Stimulated activated CD8-positive, alpha-beta memory T cell treated with anti-CD3 and anti-CD28 coated beads, Interleukin-15, amount 100 ng/mL, for 4 hours (primary cell): ENCODE results near the gene KNDC1.

Source experiments
- DNase-seq, 2 donors: peaks; one replicate each; pipeline ENCODE4 v3.0.0-alpha.2; 2020; ENCODE audit warnings: low read depth in 2 of 2

The KNDC1 gene

GRCh38 chr10:133191651-133192050, 31.6 kb downstream of the KNDC1 start:
- no peak for DNase-seq

- no peak for DNase-seq
These were observed 34.1 kb downstream of the KNDC1 start for GRCh38 chr10:133194151-133194550.

- DNase-seq = no peak
These were observed 35.1 kb downstream of the KNDC1 start for GRCh38 chr10:133195096-133195495.

- DNase-seq = no peak
These were observed 35.6 kb downstream of the KNDC1 start for GRCh38 chr10:133195611-133196010.

- DNase-seq = no peak
These were observed 36.3 kb downstream of the KNDC1 start for GRCh38 chr10:133196221-133196915.

GRCh38 chr10:133196936-133197758, 37.1 kb downstream of the KNDC1 start:
- no peak for DNase-seq

- no peak for DNase-seq
These were observed 37.8 kb downstream of the KNDC1 start for GRCh38 chr10:133197786-133198185.

DNA sequence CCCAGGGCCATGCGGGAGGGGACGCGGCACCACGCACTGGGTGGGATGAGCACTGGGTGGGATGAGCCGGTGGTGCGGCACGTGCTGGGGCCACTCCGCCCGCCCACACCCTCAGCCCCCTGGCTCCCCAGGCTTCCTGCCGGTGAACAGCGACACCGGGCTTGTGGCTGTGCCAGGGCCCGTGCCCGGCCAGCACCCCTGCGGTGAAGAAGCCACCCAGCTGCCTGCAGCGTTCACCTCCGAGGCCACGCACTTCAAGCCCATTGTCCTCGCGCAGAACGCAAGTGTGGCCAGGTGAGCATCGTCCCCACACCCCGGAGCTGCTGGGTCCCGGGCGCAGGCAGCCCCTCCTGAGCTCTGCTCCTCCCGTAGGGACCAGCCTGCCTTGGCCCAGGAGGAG, 38.2 kb downstream of the KNDC1 start:
- no peak for DNase-seq

DNA sequence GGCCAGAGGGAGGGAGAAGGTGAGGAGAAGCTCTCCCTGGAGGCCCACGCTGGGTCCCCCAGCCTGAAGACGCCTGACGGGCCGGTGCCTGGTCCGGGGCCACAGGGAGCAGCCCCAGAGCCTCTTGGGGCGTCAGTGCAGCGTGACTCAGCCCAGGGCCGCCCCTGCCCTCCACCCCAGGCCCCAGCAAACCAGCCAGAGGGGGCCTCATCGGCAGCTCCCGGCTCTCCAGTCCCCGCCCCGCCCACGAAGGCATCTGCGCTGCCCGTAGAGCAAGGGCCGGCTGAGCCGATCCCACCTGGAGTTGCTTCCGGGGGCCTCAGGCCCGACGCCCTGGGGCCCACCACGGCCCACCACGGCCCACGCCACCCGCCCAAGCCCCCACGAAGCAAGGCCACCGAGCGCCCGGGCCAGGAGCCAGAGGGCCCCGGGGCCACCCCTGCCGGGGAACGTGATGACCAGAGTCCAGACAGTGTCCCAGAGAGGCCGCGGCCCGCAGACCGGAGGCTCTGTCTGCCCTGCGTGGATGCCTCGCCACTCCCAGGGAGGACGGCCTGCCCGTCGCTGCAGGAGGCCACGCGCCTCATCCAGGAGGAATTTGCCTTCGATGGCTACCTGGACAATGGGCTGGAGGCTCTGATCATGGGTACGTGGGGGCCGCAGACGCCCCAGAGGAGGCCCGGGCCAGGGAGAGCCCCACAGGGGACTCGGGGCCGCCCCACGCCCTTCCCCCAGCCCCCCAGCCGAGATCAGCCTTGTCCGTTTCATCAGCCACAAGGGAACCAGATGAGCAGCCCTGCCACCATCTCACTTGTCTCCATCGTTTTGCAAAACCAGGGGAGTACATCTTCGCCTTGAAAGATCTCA, 38.8 kb downstream of the KNDC1 start:
- DNase-seq = no peak

GRCh38 chr10:133199488-133199885, 39.5 kb downstream of the KNDC1 start:
- no peak for DNase-seq

DNA sequence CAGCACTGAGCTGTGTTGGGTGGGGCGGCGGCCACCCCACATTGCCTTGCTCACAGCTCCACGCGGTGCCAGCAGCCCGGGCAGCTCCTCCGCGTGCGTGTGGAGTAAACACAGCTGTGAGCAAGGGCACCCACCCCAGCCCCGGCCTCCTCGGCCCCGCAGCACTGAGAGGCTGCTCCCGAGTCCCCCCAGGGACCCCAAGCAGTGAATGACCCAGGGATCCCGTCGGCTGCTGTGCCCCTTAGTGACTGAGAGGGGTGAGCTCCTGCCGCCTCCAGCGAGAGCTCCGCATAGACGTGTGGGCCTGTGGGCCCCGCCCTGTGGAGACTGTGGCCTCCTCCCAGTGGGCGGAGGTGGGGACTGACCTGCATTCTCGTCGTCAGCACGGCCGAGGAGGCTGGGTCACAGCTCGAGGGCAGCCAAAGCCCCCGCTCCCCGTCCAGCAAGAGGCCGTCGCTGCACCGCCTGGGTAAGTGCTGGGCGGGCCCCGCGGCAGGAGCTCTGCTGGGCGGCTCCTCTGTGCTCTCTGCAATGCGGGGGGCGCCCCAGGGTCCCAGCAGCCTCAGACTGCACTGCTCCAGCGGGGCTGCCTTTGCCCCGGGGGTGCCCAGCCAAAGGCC, 40.1 kb downstream of the KNDC1 start:
- DNase-seq = no peak

GRCh38 chr10:133200621-133201031, 40.6 kb downstream of the KNDC1 start:
- DNase-seq = no peak

DNA sequence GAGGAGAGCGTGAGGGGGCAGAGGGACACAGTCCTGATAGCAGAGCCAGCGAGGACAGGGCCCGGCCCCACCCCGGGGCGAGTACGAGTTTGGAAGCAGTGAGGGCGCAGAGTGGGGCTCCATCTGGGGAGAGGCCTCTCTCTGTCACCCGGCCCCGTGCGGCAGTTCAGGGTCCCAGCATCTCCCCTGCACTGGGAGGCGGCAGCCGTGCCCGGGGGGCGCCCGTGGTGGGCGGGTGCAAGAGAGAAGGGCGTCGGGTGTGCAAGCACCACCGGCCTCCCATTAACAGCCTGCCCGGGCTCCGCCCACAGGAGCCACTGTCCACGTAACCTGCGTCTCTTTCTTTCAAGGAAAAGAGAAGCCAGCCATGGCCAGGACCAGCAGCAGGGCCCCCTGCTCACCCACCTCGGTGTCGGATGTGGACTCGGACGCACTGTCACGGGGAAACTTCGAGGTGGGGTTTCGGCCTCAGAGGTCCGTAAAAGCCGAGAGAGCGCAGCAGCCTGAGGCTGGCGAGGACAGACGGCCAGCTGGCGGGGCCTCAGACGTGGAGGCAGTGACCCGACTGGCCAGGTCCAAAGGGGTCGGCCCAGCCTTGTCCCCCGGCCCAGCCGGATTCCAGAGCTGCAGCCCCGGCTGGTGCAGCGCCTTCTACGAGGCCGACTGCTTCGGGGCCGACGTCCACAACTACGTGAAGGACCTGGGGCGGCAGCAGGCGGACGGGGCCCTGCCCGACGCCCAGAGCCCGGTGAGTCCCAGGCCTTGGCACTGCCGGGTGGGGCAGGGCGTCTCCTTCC, 41.3 kb downstream of the KNDC1 start:
- no peak for DNase-seq

DNA sequence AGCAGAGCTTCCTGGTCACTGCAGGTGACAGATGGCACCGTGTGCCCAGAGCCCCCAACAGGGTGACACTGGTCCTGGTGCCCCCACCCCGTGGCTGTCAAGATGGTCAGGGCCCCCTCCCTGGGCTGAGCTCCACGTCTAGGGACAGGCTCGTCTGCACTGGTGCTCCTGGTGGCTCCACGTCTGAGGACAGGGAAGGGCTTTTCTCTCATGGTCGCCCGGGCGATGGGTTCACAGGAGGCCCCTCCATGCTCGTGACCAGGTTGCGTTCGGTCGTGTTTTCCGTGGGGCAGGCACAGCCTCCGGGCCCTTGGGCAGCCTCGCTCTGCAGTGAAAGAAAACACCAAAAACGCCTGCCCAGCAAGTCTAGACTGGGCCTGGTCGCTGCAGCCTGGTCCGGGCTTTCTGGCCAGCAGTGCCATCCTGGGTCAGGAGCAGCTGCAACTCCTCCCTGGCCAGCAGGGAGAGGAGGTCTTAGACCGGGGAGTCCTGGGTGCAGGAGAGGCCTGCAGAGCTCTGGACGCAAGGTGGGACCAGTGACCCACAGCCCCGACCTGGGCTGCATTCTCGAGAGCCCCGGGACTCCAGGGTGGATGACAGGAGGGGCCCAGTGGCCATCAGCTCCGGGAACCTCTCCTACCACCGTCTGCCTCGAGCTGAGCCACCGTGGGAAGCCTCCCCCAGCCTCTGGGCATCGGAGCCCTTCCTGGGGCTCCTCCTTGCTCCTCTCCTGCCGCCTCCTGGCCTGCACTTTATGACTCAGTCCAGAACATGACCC, 42.1 kb downstream of the KNDC1 start:
- no peak for DNase-seq

GRCh38 chr10:133202778-133203651, 43.0 kb downstream of the KNDC1 start:
- no peak for DNase-seq

- DNase-seq = no peak
These were observed 43.7 kb downstream of the KNDC1 start for GRCh38 chr10:133203652-133204195.

DNA sequence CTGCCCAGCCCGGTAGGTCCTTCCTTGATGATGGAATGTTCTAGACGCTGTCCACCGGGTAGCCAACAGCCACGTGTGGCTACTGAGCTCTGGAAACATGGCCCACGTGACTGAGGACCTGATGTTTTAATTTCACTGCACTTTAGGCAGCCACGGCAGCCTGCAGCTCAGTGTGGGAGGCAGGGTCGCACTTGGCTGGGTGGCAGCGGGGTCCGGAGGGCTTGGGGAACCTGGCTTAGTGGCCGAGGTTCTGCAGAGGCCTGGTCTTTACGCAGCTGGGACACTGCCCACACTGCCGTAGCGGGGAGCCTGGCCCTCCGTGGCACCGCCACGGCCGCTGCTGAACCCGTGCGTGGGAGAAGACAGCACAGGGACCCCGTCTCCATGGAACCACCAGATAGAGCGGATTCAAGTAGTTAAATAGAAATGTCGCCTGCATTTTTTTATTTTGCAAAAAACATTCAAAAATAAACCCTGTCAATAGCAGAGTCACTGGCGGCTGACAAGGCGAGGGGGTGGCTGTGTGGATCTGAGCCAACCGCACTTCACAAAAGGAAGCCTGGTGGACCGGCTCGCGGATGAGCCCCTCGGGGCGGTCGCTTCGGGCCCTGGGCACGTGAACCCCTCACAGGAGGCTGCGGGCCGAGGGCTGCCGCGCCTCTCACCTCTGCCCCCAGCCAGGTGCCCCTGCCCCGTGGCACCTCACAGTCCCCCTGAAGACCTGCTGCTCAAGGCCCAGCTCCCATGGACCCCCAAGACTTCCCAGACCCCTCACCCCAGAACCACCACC, 44.4 kb downstream of the KNDC1 start:
- no peak for DNase-seq

GRCh38 chr10:133205146-133205545, 45.1 kb downstream of the KNDC1 start:
- no peak for DNase-seq
